Activated CD4-positive, alpha-beta T cell treated with anti-CD3 and anti-CD28 coated beads for 24 hours (primary cell): ENCODE data around the gene SLC9B2.
"Not testable (repeated sequence)": the region's sequence is repeated elsewhere in the genome, so short reads cannot be mapped to it uniquely, and the experiment has no call there.

Experiments
- DNase-seq, 2 donors: peaks; one replicate each; pipeline ENCODE4 v3.0.0-alpha.2; 2020; ENCODE audit warnings: low read depth in 2 of 2

The SLC9B2 gene

DNA sequence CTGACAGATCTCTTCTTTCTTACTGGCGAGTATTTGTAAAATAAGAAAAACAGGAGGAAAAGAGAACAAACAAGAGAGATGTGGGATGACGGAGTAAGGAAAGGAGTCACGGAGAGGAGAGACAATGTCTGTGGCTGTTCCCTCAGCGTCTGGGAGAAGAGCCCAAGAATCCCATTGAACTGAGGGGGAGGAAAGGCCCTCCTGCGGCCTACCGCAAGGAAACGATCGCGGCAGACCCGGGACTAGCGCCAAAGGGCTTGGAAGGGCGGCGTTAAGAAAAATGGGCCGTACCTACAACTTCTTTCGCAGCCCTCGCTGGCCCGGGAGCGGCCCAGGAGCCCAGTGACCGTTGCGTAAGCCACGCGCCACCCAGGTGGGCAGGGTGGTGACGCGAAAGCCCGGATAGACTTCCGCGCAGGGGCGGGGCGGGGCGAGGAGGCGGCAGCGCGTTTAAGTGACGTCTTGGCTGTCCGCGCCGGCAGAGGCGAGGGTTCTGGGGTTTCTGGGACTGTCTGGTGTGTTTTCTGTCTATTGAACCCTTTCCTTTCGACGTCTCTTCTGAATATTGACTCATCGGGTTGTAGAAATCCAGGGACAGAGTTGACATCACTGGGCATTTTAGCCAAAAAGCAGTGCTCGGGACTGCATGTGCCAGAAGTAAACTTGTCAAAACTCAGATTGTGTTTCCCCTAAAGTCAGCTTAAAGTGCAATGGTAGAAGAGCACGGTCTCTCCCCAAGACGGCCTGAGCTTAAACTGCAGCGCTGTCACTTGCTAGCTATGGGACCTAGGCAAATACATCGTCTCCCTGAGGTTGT is 57.0 kb downstream of the SLC9B2 start, which contains the start of gene SLC9B1:
Gene SLC9B1, minus strand, starts transcription at position 398 of the 817 bp plus-strand sequence. CDS start 27,994 bp downstream, outside the sequence.
- peak; percentile 86 to 92 for DNase-seq

DNA sequence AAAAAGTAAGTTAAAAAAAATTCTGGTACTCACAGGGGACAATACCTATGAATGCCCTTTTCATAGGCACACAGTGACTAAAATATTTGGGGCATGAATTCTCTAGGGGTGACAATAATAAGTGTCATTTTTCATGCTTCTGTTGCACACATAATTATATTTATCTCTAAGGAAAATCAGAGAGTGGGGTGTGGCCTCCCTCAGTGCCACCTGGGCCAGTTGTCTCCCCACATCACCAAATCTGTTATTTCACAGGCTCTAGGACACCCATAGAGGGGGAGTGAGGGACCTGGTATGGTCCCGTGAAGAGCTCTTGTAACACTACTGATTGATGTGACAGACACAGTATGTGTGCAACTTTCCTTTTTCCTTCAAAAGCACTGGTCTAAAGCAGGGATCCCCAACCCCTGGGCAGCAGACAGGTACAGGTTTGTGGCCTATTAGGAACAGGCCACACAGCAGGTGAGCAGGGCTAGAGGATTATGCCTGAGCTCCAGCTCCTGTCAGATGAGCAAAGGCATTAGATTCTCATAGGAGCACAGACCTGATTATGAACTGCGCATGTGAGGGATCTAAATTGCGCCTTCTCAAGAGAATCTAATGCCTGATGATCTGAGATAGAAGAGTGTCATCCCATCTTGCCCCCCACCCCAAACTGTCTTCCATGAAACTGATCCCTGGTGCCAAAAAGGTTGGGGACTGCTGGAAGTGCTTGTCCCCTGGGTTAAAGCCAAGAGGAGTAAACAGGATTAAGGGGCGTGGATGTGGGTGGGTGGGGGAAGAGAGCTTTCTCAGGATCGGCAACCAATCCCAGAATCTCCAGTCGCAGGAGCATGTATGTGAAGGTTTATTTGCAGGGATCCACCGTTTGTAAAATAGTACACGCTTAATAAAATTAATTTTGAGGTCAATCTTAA is 57.9 kb downstream of the SLC9B2 start:
- DNase-seq, result no peak

DNA sequence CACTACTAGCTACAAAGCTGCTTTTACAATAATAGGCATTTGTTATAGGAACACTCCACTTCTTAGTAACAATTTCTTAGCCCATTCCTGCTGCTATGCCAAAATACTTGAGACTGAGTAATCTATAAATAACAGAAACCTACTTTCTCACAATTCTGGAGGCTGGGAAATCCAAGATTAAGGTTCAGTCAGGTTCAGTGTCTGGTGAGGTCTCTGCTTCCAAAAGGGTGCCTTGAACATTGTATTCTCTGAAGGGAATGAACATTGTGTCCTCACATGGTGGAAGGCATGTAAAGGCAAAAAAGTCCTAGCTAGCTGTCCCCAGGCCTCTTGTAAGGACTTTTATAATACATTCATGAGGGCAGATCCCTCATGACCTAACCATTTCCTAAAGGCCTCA is 64.0 kb downstream of the SLC9B2 start:
- no peak for DNase-seq

DNA sequence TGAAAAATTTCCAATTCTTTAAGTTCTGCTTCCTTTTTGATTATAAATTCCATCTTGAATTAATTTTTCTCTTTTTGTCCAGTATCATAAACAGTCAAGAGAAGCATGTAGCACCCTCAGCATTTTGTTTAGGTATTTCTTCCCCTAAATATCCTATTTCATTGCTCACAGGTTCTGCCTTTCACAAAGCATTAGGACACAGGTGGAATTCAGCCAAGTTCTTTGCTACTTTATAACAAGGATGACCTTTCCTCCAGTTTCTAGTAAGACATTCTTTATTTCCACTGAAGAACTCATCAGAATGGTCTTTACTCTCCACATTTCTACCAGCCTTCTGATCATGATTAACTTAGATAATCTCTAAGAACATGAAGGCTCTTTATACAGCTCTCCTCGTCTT is 64.5 kb downstream of the SLC9B2 start:
- DNase-seq, result no peak

DNA sequence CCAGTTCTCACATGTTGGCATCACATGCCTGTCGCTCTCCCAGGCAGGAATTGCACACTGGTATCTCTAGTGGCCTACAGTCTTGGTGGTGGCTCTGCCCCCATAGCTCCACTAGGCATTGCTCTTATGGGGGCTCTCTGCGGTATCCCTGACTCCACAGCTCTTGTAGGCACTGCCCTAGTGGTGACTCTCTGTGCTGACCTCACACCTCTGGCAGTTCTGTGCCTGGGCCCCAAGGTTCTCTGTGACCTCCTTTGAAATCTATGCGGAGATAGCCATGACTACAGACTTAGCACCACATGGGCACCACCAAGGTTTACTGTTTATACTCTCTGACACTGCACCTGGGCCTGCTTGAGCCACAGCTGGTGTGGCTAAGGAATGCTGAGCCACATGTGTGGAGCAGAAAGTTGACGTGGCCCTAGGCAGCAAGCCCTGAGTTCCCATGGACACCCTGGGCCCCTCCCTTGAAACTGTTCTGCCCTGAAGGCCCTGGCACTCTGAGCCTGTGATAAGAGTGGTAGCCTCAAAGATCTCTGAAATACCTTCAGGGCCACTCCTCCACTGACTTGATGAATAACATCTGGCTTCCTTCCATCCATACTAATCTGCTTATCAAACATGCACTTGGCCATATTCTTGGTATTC is 65.1 kb downstream of the SLC9B2 start:
- DNase-seq, result no peak

DNA sequence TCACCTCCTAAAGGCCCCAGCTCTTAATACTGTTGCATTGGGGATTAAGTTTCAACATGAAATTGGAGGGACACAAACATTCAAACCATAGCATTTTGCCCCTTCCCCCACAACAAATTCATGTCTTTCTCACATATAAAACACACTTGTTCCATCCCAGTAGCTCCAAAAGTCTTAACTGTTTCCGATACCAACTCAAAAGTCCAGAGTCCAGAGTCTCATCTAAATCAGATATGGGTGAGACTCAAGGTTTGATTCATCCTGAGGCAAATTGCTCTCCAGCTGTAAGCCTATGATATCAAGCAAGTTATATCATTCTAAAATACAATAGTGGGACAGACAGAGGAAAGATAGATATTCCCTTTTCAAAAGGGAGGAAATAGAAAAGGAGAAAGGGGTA is 65.8 kb downstream of the SLC9B2 start:
- DNase-seq, result no peak

DNA sequence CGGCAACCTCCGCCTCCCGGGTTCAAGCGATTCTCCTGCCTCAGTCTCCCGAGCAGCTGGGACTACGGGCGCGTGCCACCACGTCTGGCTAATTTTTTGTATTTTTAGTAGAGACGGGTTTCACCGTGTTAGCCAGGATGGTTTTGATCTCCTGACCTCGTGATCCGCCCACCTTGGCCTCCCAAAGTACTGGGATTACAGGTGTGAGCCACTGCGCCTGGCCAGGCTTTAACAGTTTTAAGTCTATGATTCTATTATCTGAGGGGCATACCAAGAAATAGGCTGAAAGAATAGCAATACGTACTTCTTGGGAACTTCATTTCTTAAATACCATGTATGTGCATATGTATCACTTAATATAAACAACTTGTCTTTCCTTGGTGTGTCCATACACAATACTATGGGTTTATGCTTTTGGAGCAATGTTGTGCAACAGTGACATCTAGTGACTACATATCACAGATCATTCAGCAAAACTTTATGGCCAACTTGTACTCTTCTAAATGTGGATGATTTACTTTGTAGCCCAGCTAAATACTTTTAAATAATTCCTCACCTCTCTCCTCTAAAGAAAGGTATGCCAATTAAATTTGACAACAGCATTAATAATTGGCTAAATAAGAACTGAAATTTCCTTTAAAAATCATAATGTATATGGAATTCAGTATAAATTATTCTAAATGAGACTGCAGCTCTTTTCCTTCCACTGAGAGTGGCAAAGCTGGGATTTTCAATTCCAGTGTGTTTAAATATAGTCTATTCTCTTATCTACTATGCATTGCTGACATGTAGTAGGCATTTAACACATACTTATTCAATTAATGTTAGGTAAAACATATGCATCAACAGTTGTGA is 67.5 kb downstream of the SLC9B2 start:
- DNase-seq, result no peak

DNA sequence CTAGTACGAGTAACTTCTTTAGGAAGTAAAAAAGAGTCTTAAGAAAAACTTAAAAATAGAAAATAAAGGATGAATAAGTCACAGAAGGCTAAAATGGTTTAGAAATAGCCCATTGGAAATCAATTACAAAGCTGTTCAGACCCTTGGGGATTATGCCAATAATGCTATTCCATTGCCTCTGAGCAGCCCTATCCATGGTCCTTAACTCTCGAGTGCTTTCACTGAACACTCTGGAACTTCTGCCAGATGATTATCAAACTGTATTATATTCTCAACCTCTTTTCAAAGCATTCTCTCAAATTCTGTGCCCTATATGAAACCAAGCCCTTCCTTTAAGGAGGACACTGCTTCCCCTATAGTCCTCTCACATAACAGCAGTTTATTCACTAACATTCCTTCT is 74.0 kb downstream of the SLC9B2 start:
- DNase-seq, result no peak

DNA sequence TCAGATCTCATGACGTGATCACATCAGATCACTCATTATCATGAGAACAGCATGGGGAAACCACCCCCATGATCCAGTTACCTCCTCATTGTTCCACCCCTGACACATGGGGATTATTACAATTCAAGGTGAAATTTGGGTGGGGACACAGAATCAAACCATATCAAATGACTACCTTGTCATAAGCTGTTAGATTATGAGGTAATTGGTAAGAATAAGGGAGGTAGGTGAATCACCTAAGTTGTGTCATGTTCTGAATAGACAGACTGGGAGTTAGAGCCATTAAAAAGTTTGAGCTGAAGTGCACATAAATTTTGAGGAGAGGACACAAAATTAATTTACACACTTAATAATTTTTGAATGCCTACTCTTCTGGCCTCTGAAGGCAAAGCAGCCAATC is 81.8 kb downstream of the SLC9B2 start:
- DNase-seq, result no peak

DNA sequence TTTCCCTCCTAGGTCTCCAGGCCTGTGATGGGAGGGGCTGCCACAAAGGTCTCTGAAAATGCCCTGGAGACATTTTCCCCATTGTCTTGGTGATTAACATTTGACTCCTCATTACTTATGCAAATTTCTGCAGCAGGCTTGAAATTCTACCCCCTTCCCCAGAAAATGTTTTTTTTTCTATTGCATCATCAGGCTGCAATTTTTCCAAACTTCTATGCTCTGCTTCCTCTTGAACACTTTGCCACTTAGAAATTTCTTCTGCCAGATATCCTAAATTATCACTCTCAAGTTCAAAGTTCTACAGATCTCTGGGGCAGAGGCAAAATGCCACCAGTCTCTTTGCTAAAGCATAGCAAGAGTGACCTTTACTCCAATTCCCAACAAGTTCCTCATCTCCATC is 82.6 kb downstream of the SLC9B2 start:
- DNase-seq, result not testable (repeated sequence)

DNA sequence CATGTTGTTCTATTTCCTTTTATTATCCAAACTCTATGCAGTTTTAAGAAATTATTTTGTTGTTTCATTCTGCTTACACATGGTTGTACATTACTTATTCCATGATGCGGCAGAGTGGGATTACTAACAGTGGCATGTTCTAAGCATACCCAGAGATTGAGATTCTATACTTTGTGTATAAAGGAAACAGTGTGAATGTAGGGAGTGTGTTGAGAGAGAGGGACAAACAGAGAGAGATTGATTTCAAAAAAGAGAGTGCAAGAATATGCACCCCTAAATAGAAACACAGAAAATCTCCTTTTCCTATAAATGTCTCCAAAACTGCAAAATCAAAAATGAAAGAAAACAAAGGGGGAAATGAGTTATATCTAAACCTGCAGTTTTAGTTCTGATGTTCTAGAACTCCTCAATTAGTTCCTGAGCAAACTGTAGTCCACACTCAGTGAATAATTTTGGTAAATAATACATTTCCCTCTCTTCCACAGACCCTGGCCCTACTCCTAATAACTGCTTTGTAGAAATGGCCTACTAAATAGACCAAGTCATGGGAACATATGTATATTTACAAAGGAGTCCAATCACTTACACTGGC is 88.0 kb downstream of the SLC9B2 start:
- no peak for DNase-seq

DNA sequence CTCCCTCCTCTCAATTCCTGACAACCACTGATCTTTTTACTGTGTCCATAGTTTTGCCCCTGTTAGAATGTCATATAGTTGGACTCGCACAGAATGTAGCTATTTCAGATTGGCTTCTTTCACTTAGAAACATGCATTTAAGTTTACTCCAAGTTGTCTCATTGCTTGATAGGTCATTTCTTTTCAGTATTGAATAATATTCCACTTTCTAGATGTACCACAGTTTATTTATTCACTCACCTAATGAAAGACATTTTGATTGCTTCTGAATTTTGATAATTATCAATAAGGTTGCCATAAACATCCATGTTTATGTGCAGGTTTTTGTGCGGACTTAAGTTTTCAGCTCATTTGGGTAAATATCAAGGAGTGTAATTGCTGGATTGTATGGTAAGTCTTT is 95.6 kb downstream of the SLC9B2 start:
- DNase-seq, result no peak
